A673 (cell line): ENCODE results near the gene RPTOR.

Experiments used
- CTCF ChIP-seq: fragments of 300-800, 200-600 bp; sonication (generic); conservative IDR thresholded peaks from 2 replicates; pipeline ENCODE4 v1.5.1; 2017; ENCODE audit warnings: low read depth, mild to moderate bottlenecking, antibody characterized with exemption, low read length, moderate library complexity, mixed read lengths
- EZH2 ChIP-seq: fragments of 200-600 bp; sonication (generic); IDR thresholded peaks from 2 replicates; pipeline ENCODE4 v1.6.1; 2017; ENCODE audit warnings: borderline replicate concordance, low read depth, mild to moderate bottlenecking, mixed read lengths, antibody characterized with exemption, low read length; ENCODE audit not compliant: poor library complexity, severe bottlenecking

- no peak for TF ChIP-seq CTCF
- TF ChIP-seq EZH2, result no peak
Observed at GRCh38 chr17:80778716-80779115, 234.1 kb downstream of the RPTOR start.
